Vagina (tissue), 2 donors: Measurements from ENCODE around the gene ANKRD39.

ENCODE experiments used
- CTCF ChIP-seq, 3 experiments: fragments of 450-650 bp in 2 of 3; fragments of 200-600 bp in 1 of 3; sonication (generic) in 1 of 3; IDR thresholded peaks; one replicate each; pipeline ENCODE4 v1.5.1; 2017 to 2019; ENCODE audit warnings: antibody characterized with exemption in 3 of 3, mild to moderate bottlenecking in 2 of 3, moderate library complexity in 2 of 3
- POLR2A ChIP-seq, 2 donors: fragments of 450-650 bp; IDR thresholded peaks; one replicate each; pipeline ENCODE4 v1.6.1; 2017; ENCODE audit warnings: antibody characterized with exemption in 2 of 2, mild to moderate bottlenecking in 2 of 2, moderate library complexity in 2 of 2
- POLR2AphosphoS5 ChIP-seq, 2 donors: sonication (generic); formaldehyde crosslinking; IDR thresholded peaks; one replicate each; pipeline ENCODE4 v1.9.0; 2017; ENCODE audit warnings: antibody characterized with exemption in 2 of 2, mild to moderate bottlenecking in 2 of 2, low read depth in 1 of 2; ENCODE audit not compliant: insufficient read depth in 1 of 2

- TF ChIP-seq CTCF (IDR thresholded peaks at IDR 0.05) (no peak), POLR2AphosphoS5 (IDR thresholded peaks at IDR 0.05; ENCODE audit: insufficient read depth in 1 of 2, low read depth in 1 of 2) (no peak), POLR2A (IDR thresholded peaks at IDR 0.05) (no peak)
Measured at GRCh38 chr2:96799623-96799935, 58.2 kb downstream of the ANKRD39 start.
